Fibroblast of skin of left biceps (primary cell): Measurements from ENCODE around the gene TLR1.
A peak's percentile ranks its signal among the peaks of the same experiment; 100 is the strongest.

ENCODE experiments used
- DNase-seq, 2 experiments: peaks; one replicate each; pipeline ENCODE4 v3.0.0-alpha.2; 2013; ENCODE audit warnings: low read depth in 2 of 2

The TLR1 gene, protein sequence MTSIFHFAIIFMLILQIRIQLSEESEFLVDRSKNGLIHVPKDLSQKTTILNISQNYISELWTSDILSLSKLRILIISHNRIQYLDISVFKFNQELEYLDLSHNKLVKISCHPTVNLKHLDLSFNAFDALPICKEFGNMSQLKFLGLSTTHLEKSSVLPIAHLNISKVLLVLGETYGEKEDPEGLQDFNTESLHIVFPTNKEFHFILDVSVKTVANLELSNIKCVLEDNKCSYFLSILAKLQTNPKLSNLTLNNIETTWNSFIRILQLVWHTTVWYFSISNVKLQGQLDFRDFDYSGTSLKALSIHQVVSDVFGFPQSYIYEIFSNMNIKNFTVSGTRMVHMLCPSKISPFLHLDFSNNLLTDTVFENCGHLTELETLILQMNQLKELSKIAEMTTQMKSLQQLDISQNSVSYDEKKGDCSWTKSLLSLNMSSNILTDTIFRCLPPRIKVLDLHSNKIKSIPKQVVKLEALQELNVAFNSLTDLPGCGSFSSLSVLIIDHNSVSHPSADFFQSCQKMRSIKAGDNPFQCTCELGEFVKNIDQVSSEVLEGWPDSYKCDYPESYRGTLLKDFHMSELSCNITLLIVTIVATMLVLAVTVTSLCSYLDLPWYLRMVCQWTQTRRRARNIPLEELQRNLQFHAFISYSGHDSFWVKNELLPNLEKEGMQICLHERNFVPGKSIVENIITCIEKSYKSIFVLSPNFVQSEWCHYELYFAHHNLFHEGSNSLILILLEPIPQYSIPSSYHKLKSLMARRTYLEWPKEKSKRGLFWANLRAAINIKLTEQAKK

DNA sequence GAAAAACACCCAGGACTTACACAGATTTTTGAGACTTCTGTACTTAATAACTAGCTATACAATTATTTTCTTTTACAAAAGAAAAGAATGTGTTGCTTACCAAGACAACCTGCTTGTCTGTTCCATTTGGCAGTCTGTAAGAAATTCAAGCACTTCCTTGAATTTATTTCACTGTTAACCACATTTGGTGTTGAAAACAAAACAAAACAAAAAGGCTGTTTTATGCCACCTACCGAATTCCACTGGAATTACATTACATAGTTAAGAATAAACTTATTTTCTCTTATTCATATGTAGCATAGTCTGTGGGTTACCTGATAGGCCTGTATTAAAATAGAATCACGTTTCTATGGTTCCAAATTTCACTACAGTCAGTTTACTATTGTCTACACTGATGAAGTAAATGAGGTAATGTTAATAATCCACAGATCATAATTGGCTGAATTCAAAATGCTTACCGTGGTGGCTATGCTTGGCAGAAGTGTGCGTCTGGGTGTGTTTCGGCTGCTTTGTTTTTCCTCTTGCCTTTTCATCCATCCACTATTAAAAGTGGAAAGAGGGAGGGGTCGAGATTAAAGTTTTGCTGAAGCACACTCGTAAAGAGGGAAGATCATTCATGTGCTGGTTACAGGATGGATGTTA, at the start of gene TLR1:
Gene TLR1, minus strand, starts transcription at position 138 of the 642 bp plus-strand sequence. CDS start 5,960 bp downstream, outside the sequence.
- DNase-seq, result peak in 1 of 2 experiments; percentile 13

- DNase-seq, result no peak
Measured at GRCh38 chr4:38846015-38846414, 41.4 kb upstream of the TLR1 start.

- DNase-seq, result no peak
Measured at GRCh38 chr4:38842994-38843393, 38.4 kb upstream of the TLR1 start.

DNA sequence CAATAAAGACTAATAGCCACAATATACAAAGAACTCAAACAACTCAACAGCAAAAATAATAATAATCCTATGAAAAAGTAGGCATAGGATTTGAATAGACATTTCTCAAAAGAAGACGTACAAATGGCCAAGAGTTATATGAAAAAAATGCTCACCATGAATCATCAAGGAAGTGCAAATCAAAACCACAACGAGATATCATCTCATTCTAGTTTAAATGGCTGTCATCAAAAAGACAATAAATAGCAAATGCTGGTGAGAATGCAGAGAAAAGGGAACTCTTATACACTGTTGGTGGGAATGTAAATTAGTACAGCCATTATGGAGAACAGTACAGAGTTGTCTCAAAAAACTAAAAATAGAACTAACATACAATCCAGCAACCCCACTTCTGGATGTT, 33.3 kb upstream of the TLR1 start:
- DNase-seq, result peak; percentile 27 to 44

DNA sequence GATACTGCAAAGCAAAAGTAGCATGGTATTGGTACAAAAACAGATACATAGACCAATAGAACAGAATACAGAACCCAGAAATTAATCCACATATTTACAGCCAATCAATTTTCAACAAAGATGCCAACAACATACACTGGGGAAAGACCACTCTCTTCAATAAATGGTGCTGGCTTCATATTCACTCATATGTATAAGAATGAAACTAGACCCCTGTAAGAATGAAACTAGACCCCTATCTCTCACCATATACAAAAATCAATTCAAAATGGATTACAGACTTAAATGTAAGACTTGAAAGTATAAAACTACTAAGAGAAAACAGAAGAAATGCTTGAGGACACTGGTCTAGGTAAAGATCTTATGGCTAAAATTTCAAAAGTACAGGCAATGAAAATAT, 32.7 kb upstream of the TLR1 start:
- DNase-seq, result no peak

GRCh38 chr4:38834570-38834969, 30.0 kb upstream of the TLR1 start:
- no peak for DNase-seq

- DNase-seq, result no peak
Measured at GRCh38 chr4:38832624-38833528, 28.3 kb upstream of the TLR1 start.

DNA sequence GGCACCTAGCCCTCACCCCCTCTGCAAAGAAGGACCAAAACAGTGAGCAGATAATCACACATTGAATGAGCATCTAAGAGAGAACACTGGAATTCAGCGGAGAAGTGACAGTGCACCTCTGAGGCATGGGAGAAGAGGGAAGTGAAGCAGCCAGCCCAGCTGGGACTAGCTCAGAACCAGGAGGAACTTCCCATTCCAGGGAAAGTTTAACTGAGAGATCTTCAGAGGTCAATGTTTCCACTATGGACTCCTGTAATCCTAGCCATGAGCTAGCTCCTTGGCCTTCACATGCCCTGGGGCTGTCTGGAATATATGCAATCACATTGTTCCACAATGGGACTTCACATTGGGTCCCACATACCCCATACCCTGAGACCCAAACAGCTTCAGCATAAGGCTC, 27.6 kb upstream of the TLR1 start:
- DNase-seq, result no peak

DNA sequence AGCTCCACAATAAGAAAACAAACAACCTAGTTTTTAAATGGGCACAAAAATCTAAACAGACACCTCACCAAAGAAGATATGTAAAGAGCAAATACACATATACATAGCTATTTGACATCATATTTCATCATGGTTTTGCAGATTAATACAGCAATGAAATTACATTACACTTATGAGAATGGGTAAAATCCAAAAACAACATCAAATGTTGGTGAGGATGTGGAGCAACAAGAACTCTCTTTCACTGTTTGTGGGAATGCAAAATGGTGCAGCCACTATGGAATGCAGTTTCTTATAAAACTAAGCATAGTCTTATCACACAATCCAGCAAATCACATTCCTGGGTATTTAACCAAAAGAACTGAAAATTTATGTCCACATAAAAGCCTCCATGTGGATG, 27.1 kb upstream of the TLR1 start:
- DNase-seq, result no peak

DNA sequence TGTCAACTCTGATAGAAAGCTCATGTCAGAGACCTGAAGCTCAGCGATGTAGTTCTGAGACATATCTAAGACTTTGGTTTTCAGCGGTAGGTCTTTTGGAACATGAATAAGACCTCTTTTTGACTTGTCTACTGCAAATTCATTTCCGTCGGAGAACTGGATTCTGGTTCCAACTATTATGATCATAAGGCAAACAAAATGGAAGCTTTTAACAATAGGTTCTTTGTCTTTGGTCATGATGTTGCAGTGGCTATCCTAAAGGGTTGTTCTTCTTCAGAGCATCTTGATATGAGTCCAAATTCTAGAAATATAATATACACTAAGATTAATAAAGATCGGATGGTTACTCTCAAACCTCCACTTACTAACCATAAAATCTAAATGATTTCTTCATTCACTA, 24.6 kb upstream of the TLR1 start:
- DNase-seq, result no peak

DNA sequence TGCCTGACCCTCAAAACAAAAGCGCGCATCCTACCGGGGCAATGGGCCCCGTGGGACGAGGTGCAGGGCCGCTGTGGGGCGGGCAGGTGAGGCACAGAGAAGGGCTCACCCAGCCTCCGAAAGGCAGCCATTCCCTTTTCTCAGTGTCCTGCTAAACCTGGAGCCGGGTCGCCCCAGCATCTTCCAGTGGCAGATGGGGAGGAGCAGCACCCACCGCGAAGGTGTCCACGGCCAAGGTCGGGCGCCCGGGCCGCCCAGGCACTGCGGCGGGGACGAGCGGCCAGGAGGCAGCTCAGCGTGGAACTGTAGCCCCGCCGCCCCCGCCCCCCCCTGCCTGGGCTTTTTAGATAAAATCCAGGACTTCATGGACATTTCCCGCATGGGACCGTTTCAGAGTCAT, 19.2 kb upstream of the TLR1 start:
- no peak for DNase-seq

GRCh38 chr4:38822748-38823303, 18.2 kb upstream of the TLR1 start:
- DNase-seq, result no peak

DNA sequence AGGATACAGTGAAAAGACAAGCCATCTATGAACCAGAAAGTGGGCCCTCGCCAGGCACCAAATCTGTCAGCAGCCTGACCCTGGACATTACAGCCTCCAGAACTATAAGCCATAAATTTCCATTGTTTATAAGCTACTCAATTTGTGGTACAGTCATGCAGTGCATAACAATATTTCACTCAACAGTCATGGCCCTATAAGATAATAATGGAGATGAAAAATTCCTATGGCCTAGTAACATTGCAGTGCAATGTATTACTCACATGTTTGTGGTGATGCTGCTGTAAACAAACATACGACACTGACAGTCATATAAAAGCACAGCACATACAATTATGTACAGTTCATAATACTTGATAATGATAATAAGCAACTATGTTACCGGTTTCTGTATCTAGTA, 17.1 kb upstream of the TLR1 start:
- no peak for DNase-seq

GRCh38 chr4:38820329-38821061, 15.9 kb upstream of the TLR1 start:
- DNase-seq, result no peak

GRCh38 chr4:38819569-38819968, 15.0 kb upstream of the TLR1 start:
- no peak for DNase-seq

DNA sequence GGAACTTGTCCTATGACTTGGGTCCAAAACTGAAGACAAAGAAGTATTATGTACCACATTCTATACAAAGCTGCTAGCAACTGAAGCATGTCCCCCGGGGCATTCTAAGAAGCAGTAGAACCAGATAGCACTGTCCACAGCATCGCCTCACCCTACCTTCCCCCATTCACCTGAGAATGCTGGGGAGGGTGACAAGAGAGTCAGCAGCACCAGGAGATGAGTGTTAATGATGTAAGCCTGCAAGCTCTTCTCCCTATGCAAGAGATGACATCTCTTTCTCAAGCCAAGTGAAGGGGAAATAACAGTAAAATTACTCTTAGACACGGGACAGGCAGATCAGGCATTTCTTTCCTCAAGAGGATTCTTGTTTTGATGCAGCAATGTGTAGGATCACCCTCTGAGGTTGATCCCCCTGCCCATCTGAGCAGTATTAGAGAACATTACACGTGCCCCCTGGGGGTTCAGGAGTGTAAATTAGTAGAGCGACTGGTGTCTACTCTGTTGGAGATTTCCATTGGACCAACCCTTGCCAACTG, 13.9 kb upstream of the TLR1 start:
- no peak for DNase-seq

DNA sequence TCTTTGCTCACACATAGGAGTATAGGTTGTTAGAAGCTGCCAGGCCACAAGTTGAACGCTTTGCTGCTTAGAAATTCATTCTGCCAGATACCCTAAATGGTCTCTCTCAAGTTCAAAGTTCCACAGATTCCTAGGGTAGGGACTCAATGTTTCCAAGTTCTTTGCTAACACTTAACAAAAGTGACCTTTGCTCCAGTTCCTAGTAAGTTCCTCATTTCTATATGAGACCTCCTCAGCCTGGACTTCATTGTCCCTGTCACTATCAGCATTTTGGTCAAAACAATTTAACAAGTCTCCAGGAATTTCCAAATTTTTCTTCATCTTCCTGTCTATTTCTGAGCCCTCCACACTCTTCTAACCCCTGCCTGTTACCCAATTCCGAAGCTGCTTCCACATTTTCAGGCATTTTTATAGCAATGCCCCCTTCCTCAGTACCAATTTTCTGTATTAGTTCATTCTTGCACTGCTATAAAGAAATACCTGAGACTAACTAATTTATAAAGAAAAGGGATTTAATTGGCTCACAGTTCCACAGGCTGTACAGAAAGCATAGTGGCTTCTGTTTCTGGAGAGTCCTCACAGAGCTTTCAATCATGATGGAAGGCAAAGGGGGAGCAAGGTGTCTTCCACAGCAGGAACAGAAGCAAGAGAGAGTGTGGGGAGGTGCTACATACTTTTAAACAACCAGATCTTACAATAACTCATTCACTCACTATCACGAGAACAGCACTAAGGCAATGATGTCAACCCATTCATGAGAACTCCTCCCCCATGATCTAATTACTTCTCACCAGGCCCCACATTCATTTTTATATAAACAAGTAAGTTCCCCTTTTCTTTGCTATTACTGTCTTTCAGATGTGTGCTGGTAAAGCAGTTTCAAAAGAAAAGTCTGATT, 11.5 kb upstream of the TLR1 start:
- DNase-seq, result no peak

DNA sequence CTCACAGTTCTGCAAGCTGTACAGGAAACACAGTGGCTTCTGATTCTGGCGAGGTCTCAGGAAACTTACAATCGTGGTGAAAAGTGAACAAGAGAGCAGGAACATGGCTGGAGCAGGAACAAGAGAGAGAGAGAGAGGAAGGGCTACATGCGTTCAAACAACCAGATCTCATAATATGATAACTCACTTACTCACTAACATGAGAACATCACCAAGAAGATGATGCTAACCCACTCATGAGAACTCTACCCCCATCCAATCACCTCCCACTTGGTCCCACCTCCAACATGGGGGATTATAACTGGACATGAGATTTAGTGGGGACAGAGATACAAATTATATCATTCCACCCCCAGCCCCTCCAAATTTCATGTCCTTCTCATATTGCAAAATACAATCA, 9.8 kb upstream of the TLR1 start:
- no peak for DNase-seq

DNA sequence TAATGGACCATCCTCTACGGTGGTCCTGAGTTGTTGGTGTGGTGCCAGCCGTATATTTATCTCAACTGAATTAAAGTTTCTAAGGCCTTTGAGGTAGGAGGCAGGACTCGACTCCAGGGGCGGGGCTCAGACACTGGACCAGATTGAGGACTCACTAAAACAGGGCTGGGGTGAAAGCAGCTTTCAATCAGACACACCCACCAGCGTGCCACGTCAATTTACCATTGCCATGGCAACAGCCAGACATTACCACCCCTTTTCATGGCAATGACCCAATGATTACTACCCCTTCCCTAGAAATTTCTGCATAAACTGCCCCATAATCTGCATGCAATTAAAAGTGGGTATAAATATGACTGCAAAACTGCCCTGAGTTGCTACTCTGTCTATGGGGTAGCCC, 6.7 kb upstream of the TLR1 start:
- no peak for DNase-seq
